Ovary (tissue), 3 donors: ENCODE results near the gene ASL.

Source experiments
- CTCF ChIP-seq, 3 donors: fragments of 450-650 bp in 2 of 3; fragments of 200-600 bp in 1 of 3; IDR thresholded peaks; one replicate each; pipeline versions ENCODE4 v1.5.1 to v1.8.0; 2016 to 2022; ENCODE audit warnings: antibody characterized with exemption in 3 of 3, mild to moderate bottlenecking in 1 of 3
- EP300 ChIP-seq: sonication (generic); formaldehyde crosslinking; IDR thresholded peaks from one replicate; pipeline ENCODE4 v1.6.1; 2017; ENCODE audit warnings: antibody characterized with exemption
- POLR2A ChIP-seq: fragments of 450-650 bp; IDR thresholded peaks from one replicate; pipeline ENCODE4 v1.6.1; 2017; ENCODE audit warnings: antibody characterized with exemption, mild to moderate bottlenecking, moderate library complexity
- donor health status: DM: no; HTN: no; CAD: no.

GRCh38 chr7:66052447-66052846, 23.2 kb upstream of the ASL start:
- TF ChIP-seq CTCF (IDR thresholded peaks at IDR 0.05), result no peak
- no peak for TF ChIP-seq POLR2A
- no peak for TF ChIP-seq EP300
